ENCODE results near the gene NELFA. TPM values are rescaled to one million over a fixed set of nuclear protein-coding genes. Genes with fewer than 3 reads are reported as not detected.

NELFA gene
- total RNA-seq, 4 donors from 2014 or later = 27.7 to 56.9 (median 42.8) TPM

DNA sequence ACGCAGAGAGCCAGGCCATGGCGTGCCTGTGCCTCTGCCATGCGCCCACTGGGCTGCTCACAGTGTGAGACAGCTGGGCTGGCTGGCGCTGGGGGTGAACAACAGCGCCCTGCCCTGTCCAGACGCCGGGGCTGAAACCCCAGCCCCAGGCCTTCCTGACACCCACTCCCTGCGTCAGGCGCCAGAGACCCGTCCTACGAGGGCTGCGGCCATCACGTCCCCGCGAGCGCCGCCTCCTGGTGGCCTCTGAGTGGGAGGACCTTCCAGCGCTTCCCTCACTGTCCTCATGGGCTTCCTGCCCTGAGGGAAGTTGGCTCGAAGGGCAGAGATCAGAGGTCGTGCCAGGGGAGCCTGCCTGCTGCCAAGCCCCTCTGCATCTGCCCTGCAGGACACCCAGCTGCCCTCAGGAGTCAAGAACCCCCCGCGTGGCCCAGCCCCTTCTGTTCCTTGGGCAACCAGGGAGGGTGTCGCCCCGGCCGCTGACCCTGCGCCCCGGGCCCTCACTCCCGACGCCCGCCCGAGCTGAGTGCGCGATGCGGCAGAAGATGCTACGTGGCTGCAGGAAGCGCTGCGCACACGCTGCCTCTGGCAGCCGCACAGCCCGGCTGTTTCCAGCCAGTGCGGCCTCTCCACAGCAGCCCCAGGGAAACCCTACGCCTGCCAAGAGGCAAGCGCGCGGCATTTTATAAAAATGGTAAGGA is 16.2 kb downstream of the NELFA start:
- H3K27ac ChIP-seq = no peak overlapping the region
- peaks cover 0 to 2% (median 0%) of the 10 kb centered on the region in 4 donors for H3K9me3 ChIP-seq
- H3K4me3 ChIP-seq = no peak overlapping the region
- no peaks in the 10 kb centered on the region for H3K4me1 ChIP-seq
- no peaks in the 10 kb centered on the region for H3K27me3 ChIP-seq
- H3K36me3 ChIP-seq = peaks cover 0 to 37% (median 0%) of the 10 kb centered on the region in 3 donors
- TF ChIP-seq POLR2A (IDR thresholded peaks at IDR 0.05) = no peak
- TF ChIP-seq, protein P1, sequence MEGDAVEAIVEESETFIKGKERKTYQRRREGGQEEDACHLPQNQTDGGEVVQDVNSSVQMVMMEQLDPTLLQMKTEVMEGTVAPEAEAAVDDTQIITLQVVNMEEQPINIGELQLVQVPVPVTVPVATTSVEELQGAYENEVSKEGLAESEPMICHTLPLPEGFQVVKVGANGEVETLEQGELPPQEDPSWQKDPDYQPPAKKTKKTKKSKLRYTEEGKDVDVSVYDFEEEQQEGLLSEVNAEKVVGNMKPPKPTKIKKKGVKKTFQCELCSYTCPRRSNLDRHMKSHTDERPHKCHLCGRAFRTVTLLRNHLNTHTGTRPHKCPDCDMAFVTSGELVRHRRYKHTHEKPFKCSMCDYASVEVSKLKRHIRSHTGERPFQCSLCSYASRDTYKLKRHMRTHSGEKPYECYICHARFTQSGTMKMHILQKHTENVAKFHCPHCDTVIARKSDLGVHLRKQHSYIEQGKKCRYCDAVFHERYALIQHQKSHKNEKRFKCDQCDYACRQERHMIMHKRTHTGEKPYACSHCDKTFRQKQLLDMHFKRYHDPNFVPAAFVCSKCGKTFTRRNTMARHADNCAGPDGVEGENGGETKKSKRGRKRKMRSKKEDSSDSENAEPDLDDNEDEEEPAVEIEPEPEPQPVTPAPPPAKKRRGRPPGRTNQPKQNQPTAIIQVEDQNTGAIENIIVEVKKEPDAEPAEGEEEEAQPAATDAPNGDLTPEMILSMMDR (IDR thresholded peaks at IDR 0.05) = no peak
- no peak for DNase-seq

DNA sequence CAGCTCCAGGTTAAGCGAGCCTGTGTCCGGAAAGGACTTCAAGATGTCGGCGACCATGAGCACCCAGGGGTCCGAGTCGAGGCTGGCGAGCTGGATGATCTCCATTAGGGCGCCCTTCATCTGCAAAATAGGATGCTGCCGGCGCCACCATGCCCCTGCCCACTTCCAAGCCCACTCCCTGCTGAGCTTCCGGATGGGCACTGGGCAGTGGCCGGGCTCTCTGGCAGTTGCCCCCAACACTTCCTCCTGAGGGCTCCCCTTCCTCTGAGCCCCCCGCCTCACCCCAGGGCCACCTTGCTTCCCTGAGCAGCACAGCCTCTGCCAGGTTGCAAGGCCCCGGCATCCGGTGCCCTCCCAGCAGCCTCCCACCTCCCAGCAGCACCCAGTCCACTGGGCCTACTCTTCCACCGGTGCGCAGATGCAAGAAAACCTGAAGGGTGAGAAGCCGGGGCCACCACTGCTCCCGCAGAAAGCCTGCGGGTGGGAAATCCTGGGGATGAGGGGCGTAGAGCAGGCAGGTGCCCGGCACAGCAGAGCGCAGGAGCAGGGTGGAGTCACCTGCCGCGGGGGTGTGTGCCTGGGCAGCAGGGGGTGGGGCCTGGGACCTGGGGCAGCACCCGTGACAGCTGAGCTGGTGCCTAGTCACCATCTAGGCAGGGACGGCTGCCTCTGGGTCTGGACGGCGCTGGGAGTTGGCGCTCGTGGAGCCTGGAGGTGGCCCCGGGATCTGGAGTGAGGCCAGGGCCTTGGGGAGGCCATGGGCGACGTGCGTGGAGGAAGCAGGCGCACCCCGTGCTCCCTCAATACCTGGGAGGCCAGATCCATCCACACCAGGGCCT is 17.0 kb downstream of the NELFA start:
- no peak for DNase-seq
- H3K9me3 ChIP-seq = no peaks in the 10 kb centered on the region
- H3K27me3 ChIP-seq = no peaks in the 10 kb centered on the region
- H3K4me1 ChIP-seq = no peaks in the 10 kb centered on the region
- H3K27ac ChIP-seq = no peak overlapping the region
- peaks cover 0 to 45% (median 0%) of the 10 kb centered on the region in 3 donors for H3K36me3 ChIP-seq
- no peak for TF ChIP-seq POLR2A (IDR thresholded peaks at IDR 0.05)
- TF ChIP-seq, protein P1 (IDR thresholded peaks at IDR 0.05) = no peak
- H3K4me3 ChIP-seq = no peak overlapping the region

DNA sequence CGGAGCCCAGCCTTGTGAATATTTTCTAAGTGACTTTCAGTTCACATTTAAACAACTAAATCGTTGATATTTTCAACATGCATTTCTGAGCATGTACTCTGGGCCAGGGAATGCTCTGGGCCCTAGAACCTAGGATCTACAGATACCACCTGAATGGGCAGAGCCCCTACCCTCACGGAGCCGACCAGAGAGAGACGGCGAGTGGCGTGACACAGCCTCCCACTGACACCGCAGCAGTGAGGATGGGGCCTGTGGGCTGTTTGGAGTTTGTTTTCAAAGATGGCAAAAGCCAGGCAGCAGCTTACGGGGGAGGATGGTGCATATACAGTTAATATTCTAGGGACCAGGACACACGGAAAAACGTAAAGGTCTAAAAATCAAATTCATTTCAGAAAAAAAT is 17.7 kb downstream of the NELFA start:
- Histone ChIP-seq H3K27ac (no peak overlapping the region), H3K4me1 (no peaks in the 10 kb centered on the region), H3K9me3 (no peaks in the 10 kb centered on the region), H3K27me3 (no peaks in the 10 kb centered on the region), H3K4me3 (no peak overlapping the region), H3K36me3 (peaks cover 0 to 52% (median 0%) of the 10 kb centered on the region in 3 donors)
- TF ChIP-seq, protein P1 (IDR thresholded peaks at IDR 0.05) = no peak
- no peak for TF ChIP-seq POLR2A (IDR thresholded peaks at IDR 0.05)
- DNase-seq = no peak

DNA sequence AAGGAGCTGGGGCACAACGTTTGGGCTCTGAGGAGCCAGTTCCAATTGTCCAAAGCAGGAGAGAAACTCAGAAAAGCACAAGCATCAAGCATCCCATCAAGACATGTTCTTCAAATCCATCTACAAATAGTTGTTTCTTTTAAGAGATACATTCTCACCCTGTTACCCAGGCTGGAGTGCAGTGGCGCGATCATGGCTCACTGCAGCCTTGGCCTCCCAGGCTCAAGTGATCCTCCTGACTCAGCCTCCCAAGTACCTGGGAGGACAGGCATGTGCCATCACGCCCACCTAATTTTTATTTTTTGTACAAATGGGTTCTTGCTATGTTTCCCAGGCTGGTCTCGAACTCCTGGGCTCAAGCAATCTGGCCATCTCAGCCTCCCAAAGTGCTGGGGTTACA is 18.1 kb downstream of the NELFA start:
- DNase-seq = no peak
- H3K36me3 ChIP-seq = peaks cover 0 to 56% (median 0%) of the 10 kb centered on the region in 3 donors

DNA sequence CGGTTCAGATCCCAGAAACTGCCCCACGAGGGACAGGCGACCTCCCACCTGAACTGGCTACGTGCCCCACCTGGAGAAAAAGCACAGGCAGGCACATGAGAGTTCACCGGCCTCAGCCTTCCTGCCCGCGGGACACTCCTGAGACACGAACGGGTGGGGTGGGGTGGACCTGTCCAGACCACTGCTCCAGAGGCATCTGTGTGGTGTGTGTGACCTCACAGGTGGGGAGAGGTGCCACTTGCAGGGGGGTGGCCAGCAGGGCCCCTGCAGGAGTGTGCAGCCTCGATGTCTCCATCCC is 18.5 kb downstream of the NELFA start:
- H3K27ac ChIP-seq = no peak overlapping the region
- peaks cover 0 to 60% (median 0%) of the 10 kb centered on the region in 3 donors for H3K36me3 ChIP-seq
- no peak for DNase-seq
- no peak overlapping the region for H3K4me3 ChIP-seq
- TF ChIP-seq, protein P1 (IDR thresholded peaks at IDR 0.05) = no peak
- no peak for TF ChIP-seq POLR2A (IDR thresholded peaks at IDR 0.05)
- no peaks in the 10 kb centered on the region for H3K4me1 ChIP-seq
- no peaks in the 10 kb centered on the region for H3K9me3 ChIP-seq
- H3K27me3 ChIP-seq = no peaks in the 10 kb centered on the region

More for the DNA sequence above, 18.1 kb downstream of the NELFA start:
- no peak for TF ChIP-seq POLR2A (IDR thresholded peaks at IDR 0.05)
- TF ChIP-seq, protein P1 (IDR thresholded peaks at IDR 0.05) = no peak
- H3K9me3 ChIP-seq = no peaks in the 10 kb centered on the region
- no peak overlapping the region for H3K27ac ChIP-seq
- no peaks in the 10 kb centered on the region for H3K27me3 ChIP-seq
- H3K4me3 ChIP-seq = no peak overlapping the region
- no peaks in the 10 kb centered on the region for H3K4me1 ChIP-seq

Measured in Peyer's patch (tissue), 4 donors.